ENCODE results near the gene TTC23.

Gene TTC23

GRCh38 chr15:99142562-99142961 is 106.8 kb downstream of the TTC23 start:
- H3K4me3 ChIP-seq, result no peak overlapping the region
- no peaks in the 10 kb centered on the region for H3K27me3 ChIP-seq
- H3K4me1 ChIP-seq, result no peaks in the 10 kb centered on the region
- no peak for TF ChIP-seq Cebpa-rat (IDR thresholded peaks at IDR 0.05)
- H3K9ac ChIP-seq, result no peak overlapping the region
- no peaks in the 10 kb centered on the region for H3K36me3 ChIP-seq
- H4K20me1 ChIP-seq, result no peaks in the 10 kb centered on the region
- H3K4me2 ChIP-seq, result no peak overlapping the region
- no peak overlapping the region for H3K27ac ChIP-seq
- no peaks in the 10 kb centered on the region for H3K9me3 ChIP-seq (replicated peaks in 1 of 11)

GRCh38 chr15:99141943-99142342 is 107.4 kb downstream of the TTC23 start:
- H3K9me3 ChIP-seq (replicated peaks in 1 of 11), result no peaks in the 10 kb centered on the region
- no peaks in the 10 kb centered on the region for H3K27me3 ChIP-seq
- no peaks in the 10 kb centered on the region for H3K36me3 ChIP-seq
- H3K4me3 ChIP-seq, result no peak overlapping the region
- H4K20me1 ChIP-seq, result no peaks in the 10 kb centered on the region
- no peak overlapping the region for H3K27ac ChIP-seq
- H3K9ac ChIP-seq, result no peak overlapping the region
- H3K4me1 ChIP-seq, result no peaks in the 10 kb centered on the region
- no peak overlapping the region for H3K4me2 ChIP-seq
- no peak for TF ChIP-seq Cebpa-rat (IDR thresholded peaks at IDR 0.05)

GRCh38 chr15:99140590-99140989 is 108.8 kb downstream of the TTC23 start:
- H3K9me3 ChIP-seq (replicated peaks in 1 of 11), result no peaks in the 10 kb centered on the region
- TF ChIP-seq Cebpa-rat (IDR thresholded peaks at IDR 0.05), result no peak

GRCh38 chr15:99139276-99139675 is 110.1 kb downstream of the TTC23 start:
- Histone ChIP-seq H3K4me1 (no peaks in the 10 kb centered on the region), H3K27me3 (no peaks in the 10 kb centered on the region), H3K4me3 (no peak overlapping the region), H3K36me3 (no peaks in the 10 kb centered on the region), H4K20me1 (no peaks in the 10 kb centered on the region), H3K27ac (no peak overlapping the region), H3K4me2 (no peak overlapping the region), H3K9ac (no peak overlapping the region), H3K9me3 (replicated peaks in 1 of 11) (no peaks in the 10 kb centered on the region)
- TF ChIP-seq Cebpa-rat (IDR thresholded peaks at IDR 0.05), result no peak

More at GRCh38 chr15:99140590-99140989, 108.8 kb downstream of the TTC23 start:
- no peaks in the 10 kb centered on the region for H3K4me1 ChIP-seq
- H3K4me2 ChIP-seq, result no peak overlapping the region
- H3K27me3 ChIP-seq, result no peaks in the 10 kb centered on the region
- no peak overlapping the region for H3K27ac ChIP-seq
- H3K9ac ChIP-seq, result no peak overlapping the region
- H3K4me3 ChIP-seq, result no peak overlapping the region
- H4K20me1 ChIP-seq, result no peaks in the 10 kb centered on the region
- no peaks in the 10 kb centered on the region for H3K36me3 ChIP-seq

- H3K9ac ChIP-seq, result no peak overlapping the region
- H3K27me3 ChIP-seq, result no peaks in the 10 kb centered on the region
- no peaks in the 10 kb centered on the region for H3K4me1 ChIP-seq
- H3K9me3 ChIP-seq (replicated peaks in 1 of 11), result no peaks in the 10 kb centered on the region
- no peaks in the 10 kb centered on the region for H4K20me1 ChIP-seq
- no peaks in the 10 kb centered on the region for H3K36me3 ChIP-seq
- H3K4me2 ChIP-seq, result no peak overlapping the region
- H3K4me3 ChIP-seq, result no peak overlapping the region
- H3K27ac ChIP-seq, result no peak overlapping the region
- no peak for TF ChIP-seq Cebpa-rat (IDR thresholded peaks at IDR 0.05)
Observed at GRCh38 chr15:99138491-99138982, 110.8 kb downstream of the TTC23 start.

- no peaks in the 10 kb centered on the region for H3K36me3 ChIP-seq
- no peak overlapping the region for H3K4me2 ChIP-seq
- no peak overlapping the region for H3K27ac ChIP-seq
- no peaks in the 10 kb centered on the region for H3K9me3 ChIP-seq (replicated peaks in 1 of 11)
- no peak overlapping the region for H3K4me3 ChIP-seq
- no peaks in the 10 kb centered on the region for H4K20me1 ChIP-seq
- no peaks in the 10 kb centered on the region for H3K27me3 ChIP-seq
- TF ChIP-seq Cebpa-rat (IDR thresholded peaks at IDR 0.05), result no peak
- H3K4me1 ChIP-seq, result no peaks in the 10 kb centered on the region
- no peak overlapping the region for H3K9ac ChIP-seq
Observed at GRCh38 chr15:99137877-99138276, 111.5 kb downstream of the TTC23 start.

- no peak for TF ChIP-seq Cebpa-rat (IDR thresholded peaks at IDR 0.05)
- H3K4me1 ChIP-seq, result no peaks in the 10 kb centered on the region
- no peak overlapping the region for H3K9ac ChIP-seq
- H3K27ac ChIP-seq, result no peak overlapping the region
- H3K27me3 ChIP-seq, result no peaks in the 10 kb centered on the region
- no peaks in the 10 kb centered on the region for H3K36me3 ChIP-seq
- H4K20me1 ChIP-seq, result no peaks in the 10 kb centered on the region
- no peak overlapping the region for H3K4me3 ChIP-seq
- H3K4me2 ChIP-seq, result no peak overlapping the region
- no peaks in the 10 kb centered on the region for H3K9me3 ChIP-seq (replicated peaks in 1 of 11)
Observed at GRCh38 chr15:99137111-99137546, 112.3 kb downstream of the TTC23 start.

GRCh38 chr15:99135194-99135593 is 114.2 kb downstream of the TTC23 start:
- Histone ChIP-seq H3K9me3 (replicated peaks in 1 of 11) (no peaks in the 10 kb centered on the region), H3K4me1 (no peaks in the 10 kb centered on the region; a peak in 1 of 20 replicates), H4K20me1 (no peaks in the 10 kb centered on the region), H3K27ac (no peak overlapping the region), H3K4me3 (no peak overlapping the region), H3K36me3 (no peaks in the 10 kb centered on the region), H3K27me3 (no peaks in the 10 kb centered on the region), H3K9ac (no peak overlapping the region), H3K4me2 (no peak overlapping the region)
- no peak for TF ChIP-seq Cebpa-rat (IDR thresholded peaks at IDR 0.05)

GRCh38 chr15:99134317-99134821 is 115.0 kb downstream of the TTC23 start:
- H3K27me3 ChIP-seq, result no peaks in the 10 kb centered on the region
- no peak for TF ChIP-seq Cebpa-rat (IDR thresholded peaks at IDR 0.05)
- H3K9me3 ChIP-seq (replicated peaks in 1 of 11), result no peaks in the 10 kb centered on the region
- H3K27ac ChIP-seq, result no peak overlapping the region
- H3K4me3 ChIP-seq, result no peak overlapping the region
- peaks cover 0 to 4% (median 0%) of the 10 kb centered on the region in 10 experiments; a peak in 1 of 20 replicates for H3K4me1 ChIP-seq
- H3K9ac ChIP-seq, result no peak overlapping the region
- H3K36me3 ChIP-seq, result no peaks in the 10 kb centered on the region
- H4K20me1 ChIP-seq, result no peaks in the 10 kb centered on the region
- no peak overlapping the region for H3K4me2 ChIP-seq

- H3K27ac ChIP-seq, result no peak overlapping the region
- TF ChIP-seq Cebpa-rat (IDR thresholded peaks at IDR 0.05), result no peak
- no peaks in the 10 kb centered on the region for H3K27me3 ChIP-seq
- H3K36me3 ChIP-seq, result no peaks in the 10 kb centered on the region
- no peaks in the 10 kb centered on the region for H4K20me1 ChIP-seq
- no peaks in the 10 kb centered on the region for H3K9me3 ChIP-seq (replicated peaks in 1 of 11)
- peaks cover 0 to 4% (median 0%) of the 10 kb centered on the region in 10 experiments; a peak in 1 of 20 replicates for H3K4me1 ChIP-seq
- no peak overlapping the region for H3K4me2 ChIP-seq
- H3K9ac ChIP-seq, result no peak overlapping the region
- no peak overlapping the region for H3K4me3 ChIP-seq
Observed at GRCh38 chr15:99132634-99133287, 116.6 kb downstream of the TTC23 start.
